IPS DF 4.7 (cell line): ENCODE data around the gene CCNL1.

Experiments used
- DNase-seq: peaks from one replicate; pipeline ENCODE4 v3.0.0-alpha.2; 2013; ENCODE audit warnings: low spot score; ENCODE audit errors: extremely low read depth

The CCNL1 gene

DNA sequence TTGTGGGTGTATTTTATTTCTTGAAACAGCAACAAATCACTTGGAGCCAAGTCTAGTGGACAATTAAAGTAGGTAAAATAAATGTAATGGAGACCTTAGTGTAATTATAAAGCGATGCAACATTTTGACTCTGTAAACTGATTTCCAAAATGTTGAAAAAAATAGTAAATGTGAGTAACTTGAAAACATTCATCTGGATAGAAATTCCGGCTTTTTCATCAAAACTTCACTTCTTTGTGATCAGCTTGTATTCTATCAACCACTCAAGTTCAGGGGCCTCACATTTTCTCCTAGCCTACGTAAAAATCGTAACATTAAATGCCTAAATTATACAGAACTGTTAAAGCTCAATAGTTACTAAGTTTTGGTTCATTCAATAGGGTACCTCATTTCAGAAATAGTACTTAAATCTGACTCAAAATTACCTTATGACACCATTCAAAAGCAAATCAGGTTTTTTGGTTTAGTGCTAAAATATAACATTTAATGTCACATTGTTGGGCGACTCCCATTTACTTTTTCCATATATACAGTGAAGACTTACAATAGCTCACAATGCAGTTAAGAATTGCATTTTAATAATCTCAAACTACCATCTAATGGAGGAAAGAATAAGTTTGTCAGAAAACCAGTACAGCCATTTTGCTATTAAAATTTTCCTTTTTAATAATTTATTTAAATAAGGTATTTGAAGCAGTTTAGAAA is 12.7 kb downstream of the CCNL1 start:
- no peak for DNase-seq

DNA sequence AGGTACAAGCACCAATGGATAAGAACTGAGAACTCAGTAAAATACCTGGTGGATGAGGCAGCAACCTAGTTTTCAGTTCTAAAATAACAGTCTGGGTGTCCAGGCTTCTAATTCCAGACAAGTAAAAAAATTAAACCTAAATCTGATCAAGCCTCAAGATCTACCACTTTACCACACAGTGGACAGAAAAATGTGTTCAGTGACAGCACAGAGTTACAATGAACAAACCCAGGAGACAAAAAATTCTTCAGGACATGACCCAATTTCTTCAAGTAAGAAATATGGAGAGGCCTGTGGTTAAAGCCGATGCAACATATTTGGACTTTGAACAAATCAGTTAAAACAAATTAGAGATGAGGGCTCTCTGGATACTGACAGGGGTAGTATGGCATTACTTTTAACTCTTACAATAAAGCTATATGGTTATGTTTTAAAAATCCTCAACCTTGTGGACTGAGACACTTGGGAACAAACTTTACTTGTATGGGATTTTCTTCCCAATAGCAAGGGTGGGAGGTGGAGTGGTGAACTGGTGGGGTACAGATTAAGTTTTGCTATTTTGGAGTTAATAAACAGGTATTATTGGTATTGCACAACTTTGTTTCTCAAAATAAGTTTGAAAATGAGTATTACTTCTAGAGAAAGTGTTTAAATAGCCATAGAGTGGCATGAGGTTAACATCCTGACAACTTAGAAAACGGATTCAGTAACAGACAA is 14.2 kb downstream of the CCNL1 start:
- DNase-seq: no peak

DNA sequence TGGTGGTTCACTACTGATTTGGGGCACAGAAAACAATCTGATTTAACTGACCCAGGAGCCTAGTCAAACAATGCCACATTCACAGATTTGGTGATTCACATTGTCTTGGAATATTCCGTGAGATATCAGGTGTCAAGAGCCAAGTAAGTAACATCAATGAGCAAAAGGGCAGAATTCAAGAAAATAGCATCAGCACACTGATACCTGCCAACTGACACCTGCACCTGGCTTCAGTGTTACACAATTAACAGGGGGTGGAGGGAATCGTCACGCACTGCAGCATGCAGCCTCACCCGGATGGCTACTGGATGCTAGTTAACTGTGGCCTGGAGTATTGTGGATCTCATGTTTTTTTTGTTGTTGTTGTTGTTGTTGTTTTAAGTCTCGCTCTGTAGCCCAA is 17.6 kb downstream of the CCNL1 start:
- DNase-seq: no peak

DNA sequence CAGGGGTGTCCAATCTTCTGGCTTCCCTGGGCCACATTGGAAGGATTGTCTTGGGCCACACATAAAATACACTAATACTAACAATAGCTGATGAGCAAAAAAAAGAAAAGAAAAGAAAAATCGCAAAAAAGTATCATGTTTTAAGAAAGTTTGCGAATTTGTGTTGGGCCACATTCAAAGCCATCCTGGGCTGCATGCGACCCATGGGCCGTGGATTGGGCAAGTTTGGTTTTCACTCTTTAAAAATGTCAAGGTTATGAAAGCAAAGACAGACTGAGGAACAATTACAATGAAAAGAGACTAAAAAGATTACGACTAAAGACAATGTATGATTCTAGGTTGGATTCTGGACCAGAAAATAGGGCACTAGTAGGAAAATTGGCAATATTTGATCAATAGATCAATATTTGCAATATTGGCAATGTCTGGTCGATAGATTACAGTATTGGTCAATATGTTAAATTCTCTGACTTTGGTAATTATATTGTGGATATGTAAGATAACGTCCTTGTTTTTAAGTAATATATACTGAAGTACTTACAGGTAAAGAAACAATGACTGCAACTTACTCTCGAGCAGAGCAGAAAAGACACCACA is 19.9 kb downstream of the CCNL1 start:
- DNase-seq: no peak

DNA sequence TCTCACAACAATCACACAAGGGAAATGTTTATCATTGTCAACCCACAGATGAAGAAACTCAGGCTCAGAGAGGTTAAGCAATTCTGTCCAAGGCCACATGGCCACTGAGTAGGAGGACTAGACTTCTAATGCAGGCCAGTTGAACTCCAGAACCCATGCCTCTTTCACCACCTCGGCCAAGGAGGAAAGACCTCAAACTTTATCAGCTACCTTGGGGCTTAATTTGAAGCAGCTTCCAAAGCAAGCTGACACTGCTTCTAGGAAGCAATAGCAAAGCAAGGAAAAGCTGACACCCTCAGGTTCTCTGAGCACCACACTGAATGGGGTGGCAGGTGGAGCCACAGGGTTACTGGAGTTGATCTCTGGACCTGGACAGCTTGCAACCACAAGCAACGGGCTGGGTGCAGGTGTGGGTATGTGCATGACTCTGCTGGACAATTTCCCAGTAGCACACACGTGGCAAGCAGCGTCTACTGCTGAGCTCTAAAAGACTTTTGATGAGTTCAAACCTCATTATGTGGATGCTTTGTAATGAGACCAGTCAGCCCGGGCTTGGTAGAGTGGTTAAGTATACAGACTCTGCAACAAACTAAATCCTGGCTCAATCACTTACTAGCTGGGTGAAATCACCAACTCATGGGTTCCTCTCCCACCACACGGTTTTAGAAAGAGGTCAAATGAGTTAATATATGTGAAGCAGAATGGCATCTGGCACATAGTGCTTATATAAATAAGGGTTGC is 23.1 kb downstream of the CCNL1 start:
- no peak for DNase-seq

DNA sequence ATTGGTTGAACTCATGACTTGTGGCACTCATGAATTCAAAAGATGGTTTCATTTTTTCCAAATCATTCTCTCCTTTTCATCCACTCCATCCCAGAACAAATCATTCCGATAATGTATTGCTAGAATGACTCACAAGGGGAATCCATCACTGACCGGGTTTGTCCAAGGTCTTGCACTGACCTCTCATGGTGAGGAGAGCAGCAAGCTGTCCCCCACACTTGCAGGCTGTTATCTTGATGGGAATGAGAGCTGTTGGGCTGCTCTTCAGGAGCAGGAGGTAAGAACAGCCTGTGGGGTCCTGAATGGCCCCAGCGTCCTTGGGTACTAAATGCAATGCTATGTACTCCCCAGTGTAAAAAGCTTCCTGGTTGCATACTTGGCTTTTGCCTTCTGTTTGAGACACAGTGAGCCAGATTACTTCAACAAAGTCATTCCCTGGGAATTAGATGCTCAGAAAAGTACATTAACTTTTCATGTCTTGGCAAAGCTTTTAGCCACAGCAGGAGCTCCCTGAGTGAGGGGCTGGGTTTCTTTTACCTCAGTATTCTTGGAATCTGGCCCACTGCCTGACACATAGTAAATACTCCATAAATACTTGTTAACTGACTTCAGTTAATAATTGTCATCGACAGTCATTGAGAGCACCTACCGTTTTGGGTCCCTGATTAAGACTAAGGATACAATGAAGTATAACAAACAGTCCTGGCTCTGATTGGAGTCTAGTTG is 24.1 kb downstream of the CCNL1 start:
- no peak for DNase-seq

DNA sequence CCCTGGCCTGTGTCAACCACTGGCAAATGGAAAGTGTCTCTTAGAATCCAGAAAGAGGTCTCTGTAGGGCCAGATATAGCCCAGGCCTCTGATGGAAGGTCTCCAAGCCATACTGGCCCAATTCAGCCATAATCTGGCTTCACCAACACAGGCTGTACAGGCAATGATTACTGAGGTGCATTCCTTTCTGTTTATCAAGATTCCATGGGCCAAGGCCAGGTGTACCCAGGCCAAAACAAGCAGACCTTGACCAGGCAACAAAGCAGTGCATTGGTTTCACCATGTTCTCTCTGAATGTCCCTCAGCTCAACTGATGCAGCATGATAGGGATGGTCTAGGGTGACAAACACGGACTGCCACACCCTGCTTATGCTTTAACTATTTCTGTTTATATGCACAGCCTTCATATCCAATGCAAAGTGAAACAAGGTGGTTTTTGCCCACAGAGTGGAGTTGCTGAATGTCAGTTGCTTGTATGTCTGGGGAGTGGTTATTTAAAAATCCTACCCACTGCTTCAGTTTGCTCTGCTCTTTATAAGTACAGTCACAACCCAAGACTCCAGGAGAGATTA is 25.2 kb downstream of the CCNL1 start:
- no peak for DNase-seq

DNA sequence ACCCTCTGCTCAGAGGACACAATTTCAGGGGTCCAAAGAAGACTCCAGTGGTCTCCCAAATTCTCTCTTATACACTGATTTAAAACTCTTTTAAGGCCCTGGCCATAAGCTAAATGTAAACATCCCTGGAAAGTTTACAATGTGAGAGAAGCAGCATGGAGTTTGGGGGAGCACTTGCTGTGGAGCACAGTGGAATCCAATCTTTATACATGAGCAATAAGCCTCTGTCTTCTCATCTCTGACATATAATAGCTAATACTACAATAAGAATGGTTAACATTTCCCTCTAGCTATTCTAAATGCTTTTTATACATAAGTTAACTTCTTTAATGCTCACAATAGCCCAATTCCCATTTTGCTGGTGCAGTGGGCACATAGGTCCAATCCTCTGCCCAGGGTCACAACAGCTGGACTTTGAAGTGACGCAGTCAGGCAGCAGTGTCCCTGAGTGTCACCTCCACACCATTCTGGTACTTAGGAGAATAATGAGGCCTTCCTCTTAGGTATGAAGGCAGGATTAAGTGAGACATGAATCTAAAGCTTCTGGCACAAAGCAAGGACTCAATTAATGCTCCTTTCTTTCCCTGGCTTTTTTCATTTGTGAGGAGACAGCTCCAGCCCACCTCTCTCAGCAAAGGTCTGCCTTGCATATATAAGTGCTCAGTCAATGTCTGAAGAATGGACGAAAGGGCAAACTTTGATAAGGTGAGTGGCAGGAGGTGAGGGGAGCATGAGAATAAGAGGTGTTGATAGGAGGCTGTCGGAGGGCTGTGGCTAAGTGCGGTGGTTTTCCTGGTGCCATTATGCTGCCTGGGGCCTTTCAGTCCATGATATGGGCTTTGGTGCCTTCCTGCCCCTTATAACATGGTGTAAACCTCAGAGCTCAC is 26.3 kb downstream of the CCNL1 start:
- no peak for DNase-seq

DNA sequence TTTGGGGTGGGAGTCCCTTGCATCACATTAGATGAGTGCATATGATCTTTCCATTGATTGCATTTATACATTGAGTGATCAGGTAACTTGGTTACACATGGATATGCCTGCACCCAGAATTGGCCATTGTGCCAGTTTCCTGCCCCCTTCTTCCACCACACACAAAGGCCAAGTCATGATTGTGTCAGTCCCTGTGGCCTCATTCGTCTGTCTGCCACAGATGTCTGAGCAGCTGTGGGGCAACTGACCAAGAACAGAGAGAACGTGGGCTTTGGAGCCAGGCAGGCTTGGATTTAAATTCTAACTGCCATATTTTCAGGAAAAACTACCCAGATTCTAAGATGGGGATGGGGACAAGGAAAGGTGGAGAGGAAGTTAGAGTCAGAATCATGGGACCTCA is 27.0 kb downstream of the CCNL1 start:
- no peak for DNase-seq

DNA sequence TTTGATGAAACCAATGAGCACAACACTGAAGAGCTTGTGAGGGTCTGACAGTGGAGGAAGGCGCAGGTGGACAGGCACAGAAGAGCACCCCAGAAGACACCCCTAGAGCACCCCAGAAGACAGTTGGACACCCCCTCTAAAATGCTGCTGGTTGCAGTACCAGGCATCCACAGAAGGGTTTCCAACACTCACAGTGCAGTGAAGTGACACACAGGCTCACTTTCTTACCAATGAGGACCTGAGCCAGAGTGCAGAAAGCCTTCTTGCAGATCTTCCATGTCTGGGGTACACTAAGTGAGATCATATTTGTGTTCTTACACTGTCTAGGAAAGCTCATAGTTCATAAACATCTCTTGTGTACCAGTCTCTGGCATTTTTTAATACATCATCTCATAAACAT is 27.6 kb downstream of the CCNL1 start:
- no peak for DNase-seq

DNA sequence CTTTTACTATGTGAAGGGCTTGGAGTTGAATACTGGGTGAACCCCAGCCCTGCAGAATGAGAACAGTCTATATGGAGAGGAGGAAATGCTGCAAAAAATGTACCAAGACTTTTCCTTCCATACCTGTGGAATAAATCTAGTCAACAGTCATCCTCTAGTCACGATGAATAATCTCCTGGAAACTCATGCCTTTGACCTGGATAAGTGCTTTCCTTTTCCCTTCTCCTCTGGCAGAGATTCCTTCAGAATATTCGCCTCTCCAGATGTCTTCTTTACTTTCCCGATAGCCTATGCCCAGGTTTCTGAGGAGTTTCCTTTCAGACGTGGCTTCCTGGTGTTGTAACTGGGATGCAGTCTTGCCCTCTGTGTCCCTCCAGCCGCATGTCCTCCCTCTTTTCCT is 28.1 kb downstream of the CCNL1 start:
- no peak for DNase-seq

DNA sequence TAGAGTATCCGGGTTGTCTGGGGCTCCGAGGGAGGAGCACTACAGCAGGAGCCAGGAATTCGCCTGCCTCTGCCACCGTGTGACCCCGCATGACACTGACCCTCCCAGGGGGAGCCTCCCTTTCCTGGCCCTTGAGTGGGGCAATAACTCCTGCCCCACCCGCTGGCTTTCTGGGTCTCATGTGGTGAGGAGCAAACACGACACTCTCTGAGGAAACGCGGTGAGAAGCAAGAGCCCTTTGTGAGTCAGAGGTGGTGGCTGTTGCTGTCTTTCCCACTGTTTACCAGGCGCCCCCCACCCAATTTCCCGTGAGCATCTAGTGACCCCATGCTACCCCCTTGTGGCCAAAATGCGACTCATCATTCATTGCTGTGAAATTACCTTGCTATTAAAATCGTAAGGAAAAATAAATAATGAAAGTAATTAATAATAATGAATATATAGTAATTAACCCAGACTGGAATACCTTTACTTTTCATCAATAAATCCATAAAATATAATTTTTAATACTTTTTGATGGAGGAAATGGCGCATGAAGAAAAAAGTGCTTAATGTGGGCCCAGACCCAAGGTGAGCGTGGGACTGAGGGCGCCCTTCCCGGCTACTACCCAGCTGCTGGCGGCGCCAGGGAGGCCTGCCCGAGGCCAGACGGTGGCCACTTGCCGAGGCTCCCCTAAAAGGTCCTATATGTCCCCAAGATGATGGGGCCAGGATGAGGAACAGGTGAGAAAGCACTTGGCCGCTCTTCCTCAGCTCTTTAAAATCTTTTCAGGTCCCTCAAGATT is 29.3 kb downstream of the CCNL1 start:
- DNase-seq: peak; percentile 71

DNA sequence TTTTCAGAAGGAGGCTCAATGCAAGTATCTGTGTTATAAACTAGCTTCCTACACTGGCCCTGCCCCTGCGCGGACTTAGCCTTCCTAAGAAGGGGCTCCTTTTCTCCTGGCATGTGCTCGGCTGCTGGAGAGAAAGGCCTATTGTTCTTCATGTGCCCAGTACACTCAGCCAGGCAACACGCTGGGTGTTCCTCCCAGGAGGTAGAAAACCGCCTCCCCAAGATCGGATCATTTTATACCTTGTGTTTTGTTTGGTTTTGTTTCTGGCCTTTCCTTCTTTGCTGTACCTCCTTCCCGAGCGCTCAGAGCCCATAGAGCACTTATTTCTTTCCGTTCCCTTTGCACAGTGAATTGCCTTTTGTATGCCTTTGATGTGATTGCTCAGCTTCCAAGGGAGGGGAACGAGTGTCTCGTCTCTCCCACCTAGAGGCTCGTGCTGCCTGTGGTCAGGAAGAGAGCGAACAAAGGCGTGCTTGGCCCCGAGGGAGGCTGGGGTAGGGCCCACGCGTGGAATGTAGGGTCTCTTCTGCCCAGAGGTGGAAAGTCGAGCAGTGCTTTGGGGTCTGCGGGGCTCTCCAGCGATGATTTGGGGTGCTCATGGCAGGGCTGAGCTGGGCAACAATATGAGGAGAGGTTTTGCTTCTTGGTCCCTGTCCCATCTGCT is 30.0 kb downstream of the CCNL1 start:
- no peak for DNase-seq

DNA sequence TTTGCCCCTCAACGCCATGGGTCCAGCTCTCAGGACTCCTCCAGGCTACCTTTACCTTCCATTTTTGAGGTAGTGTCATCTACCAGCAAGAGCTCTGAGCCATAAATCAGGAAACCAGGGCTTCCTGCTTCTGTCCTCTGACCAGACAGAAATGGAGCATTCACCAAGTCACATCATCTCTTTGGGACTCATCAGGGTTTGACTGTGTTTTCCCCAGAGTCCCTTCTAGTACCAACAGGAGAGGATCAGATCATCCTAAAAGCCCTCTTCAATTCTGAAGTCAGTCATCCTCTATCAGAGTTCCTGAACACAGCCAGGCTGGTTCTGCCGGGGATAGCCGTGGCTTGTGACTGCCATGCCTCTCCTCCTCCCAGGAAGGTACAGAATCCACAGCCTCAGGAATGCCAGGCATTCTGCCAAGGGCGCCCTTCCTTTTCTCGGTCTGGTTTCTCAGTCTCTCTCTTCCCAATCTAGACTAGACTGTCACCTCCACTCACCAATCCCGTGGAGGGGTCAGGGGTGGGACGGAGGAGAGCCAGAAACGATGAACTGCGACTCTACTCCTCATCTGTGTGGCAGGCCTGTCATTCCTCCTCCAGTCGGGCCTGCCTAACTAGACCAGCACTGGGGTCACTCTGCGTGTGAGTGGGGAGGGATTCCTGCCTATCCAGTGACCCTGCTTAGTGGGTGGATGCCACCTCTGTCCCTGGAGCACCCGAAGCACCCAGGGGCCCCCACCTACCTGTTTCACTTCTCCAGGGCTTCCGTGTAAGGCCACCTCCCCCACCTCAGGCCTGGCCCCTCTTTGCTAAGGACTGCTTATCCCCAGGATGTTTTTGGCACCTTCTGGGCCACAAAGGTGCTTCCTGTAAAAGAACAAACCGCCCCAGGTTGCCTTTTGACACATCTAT is 30.9 kb downstream of the CCNL1 start:
- no peak for DNase-seq

DNA sequence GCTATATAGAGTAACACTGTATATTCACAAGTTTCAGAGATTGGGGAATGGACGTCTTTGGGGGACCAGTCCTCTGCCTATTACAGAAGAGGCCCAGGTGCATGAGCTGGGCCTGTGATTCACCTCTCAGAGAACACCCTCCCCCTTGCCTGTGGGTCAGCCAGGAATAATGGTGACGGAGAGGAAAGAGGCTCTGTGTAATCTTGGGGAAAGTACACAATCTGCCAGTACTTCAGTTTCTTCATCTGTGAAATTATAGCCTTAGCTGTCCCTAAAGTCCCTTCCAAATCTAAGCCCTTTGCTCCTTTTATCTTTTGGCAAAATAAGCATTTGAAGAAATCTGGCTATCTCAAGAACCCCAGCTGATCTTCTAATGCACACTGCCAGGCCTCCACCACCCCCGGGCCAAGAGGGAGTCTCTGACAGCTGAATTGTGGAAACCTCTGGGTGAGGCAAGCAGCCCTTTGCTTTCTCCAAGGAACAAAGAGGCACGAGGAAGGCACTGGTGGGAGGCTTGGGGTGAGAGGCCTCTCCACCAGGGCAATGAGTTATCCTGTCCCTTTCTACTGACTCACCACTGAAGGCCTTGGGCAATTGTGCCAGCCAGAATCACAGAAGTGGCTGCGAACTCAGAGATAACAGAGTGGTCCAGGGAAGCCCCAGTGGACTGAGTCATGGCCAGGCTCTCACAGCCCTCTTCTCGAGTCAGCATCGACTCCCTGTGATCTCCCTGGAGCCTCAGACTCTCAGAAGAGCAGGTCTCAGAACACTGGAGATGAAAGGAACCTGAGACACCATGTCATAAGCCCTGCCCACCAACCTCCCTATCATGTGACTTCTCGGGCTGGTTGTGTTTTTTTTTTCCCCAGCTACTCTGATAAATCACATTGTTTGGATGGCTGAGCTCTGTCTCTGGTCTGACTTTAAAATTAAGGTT is 31.8 kb downstream of the CCNL1 start:
- no peak for DNase-seq

DNA sequence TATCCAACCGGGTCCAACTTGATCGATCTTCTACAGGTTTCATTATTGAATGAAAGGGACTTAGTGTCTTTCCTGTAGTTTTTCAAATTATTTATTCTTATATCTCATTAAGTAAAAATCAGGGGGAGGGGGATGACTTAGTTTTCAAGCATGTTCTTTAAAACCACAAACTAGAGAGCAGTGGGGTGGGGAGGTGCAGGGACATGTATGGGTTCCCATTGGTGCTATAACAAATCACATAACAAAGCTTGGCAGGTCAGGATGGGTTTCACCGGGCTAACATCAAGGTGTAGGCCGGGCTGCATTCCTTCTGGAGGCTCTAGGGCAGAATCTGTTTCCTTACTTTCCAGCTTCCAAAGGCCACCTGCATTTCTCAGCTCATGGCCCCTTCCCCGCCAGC is 32.7 kb downstream of the CCNL1 start:
- DNase-seq: no peak

DNA sequence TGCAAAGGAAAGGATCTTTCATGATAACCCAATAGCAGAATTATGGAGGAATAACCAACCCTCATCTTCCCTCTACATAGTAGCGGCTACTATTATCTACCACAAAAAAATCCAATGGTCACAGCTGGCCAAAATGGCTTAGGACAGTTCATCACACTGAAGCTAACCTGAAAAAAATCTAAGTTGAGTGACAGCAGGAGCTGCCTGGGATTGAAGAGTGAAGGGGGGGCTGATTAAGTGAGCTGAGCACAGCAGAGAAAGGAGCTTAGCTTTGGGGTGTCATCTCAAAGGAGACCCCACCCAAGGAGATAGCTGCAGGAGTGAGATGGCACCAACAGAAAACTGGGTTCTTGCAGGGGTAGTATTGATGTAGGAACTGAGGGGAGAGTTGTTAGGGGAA is 33.6 kb downstream of the CCNL1 start:
- no peak for DNase-seq
